Immature natural killer cell (primary cell): ENCODE results near the gene FGF12. TPM values are rescaled to one million over a fixed set of nuclear protein-coding genes. Genes with fewer than 3 reads are reported as not detected.

Experiments used
- DNase-seq, 3 donors: peaks; one replicate each; pipeline ENCODE4 v3.0.0; 2022; ENCODE audit warnings: mixed read lengths in 1 of 3
- H3K27ac Mint-ChIP-seq, 6 donors: one replicate each; pipeline ENCODE4 v1.8.0; 2020; ENCODE audit warnings: mixed read lengths in 6 of 6, mild to moderate bottlenecking in 5 of 6, inconsistent platforms in 4 of 6, moderate library complexity in 3 of 6
- H3K27me3 Mint-ChIP-seq, 3 donors: one replicate each; pipeline ENCODE4 v1.8.0; 2020 to 2021; ENCODE audit warnings: low read depth in 3 of 3, mild to moderate bottlenecking in 3 of 3, mixed read lengths in 3 of 3, moderate library complexity in 3 of 3, inconsistent platforms in 1 of 3
- H3K36me3 Mint-ChIP-seq, 3 donors: one replicate each; pipeline ENCODE4 v1.8.0; 2020; ENCODE audit warnings: mixed read lengths in 3 of 3, inconsistent platforms in 2 of 3, mild to moderate bottlenecking in 2 of 3
- H3K4me1 Mint-ChIP-seq, 2 donors: one replicate each; pipeline ENCODE4 v1.8.0; 2020; ENCODE audit warnings: inconsistent platforms in 2 of 2, mild to moderate bottlenecking in 2 of 2, mixed read lengths in 2 of 2, moderate library complexity in 1 of 2
- H3K4me3 Mint-ChIP-seq, 5 donors: one replicate each; pipeline ENCODE4 v1.8.0; 2020; ENCODE audit warnings: mild to moderate bottlenecking in 5 of 5, mixed read lengths in 5 of 5, inconsistent platforms in 3 of 5, moderate library complexity in 3 of 5
- H3K9me3 Mint-ChIP-seq, 6 donors: one replicate each; pipeline ENCODE4 v1.8.0; 2020; ENCODE audit warnings: mild to moderate bottlenecking in 6 of 6, mixed read lengths in 6 of 6, inconsistent platforms in 4 of 6, moderate library complexity in 3 of 6
- polyA plus RNA-seq, 3 donors: library from polyadenylated mRNA; unstranded; fragments of 300-500 nt; fragmentation: Illumina TruSeq; gene quantifications; one replicate each; pipeline ENCODE4 v1.2.3, GENCODE V29; 2021

The FGF12 gene
- polyA plus RNA-seq, 3 donors from 2014 or later: not detected

DNA sequence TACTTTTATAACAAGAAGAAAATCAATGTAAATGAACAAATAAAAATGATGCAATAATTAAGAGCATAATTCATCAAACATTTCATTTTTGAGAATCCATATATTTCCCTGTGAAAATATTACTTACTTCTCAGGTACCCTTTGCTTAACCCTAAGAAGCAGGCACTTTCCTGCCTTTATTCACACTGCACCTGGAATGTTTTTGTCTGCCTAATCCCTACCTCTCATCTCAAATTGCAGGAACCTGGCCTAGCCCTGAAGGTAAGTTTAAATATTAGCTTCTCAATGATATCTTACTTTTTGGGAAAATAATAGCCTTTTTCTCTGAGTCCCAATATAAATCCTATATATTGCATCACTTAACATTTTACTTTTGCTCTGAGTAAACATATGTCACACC, 559.1 kb downstream of the FGF12 start:
- Mint-ChIP-seq H3K36me3 (no peaks in the 10 kb centered on the region), H3K9me3 (peaks cover 0 to 19% (median 5%) of the 10 kb centered on the region in 6 donors), H3K27ac (no peak overlapping the region), H3K4me1 (no peaks in the 10 kb centered on the region), H3K4me3 (no peak overlapping the region), H3K27me3 (peaks cover 0 to 1% (median 0%) of the 10 kb centered on the region in 3 donors)
- DNase-seq: no peak

- Mint-ChIP-seq H3K27ac (no peak overlapping the region), H3K4me1 (no peaks in the 10 kb centered on the region), H3K9me3 (peaks cover 0 to 23% (median 3%) of the 10 kb centered on the region in 6 donors), H3K4me3 (no peak overlapping the region), H3K36me3 (no peaks in the 10 kb centered on the region), H3K27me3 (peaks cover 0 to 1% (median 0%) of the 10 kb centered on the region in 3 donors)
- no peak for DNase-seq
Observed at GRCh38 chr3:192165552-192165951, 561.8 kb downstream of the FGF12 start.

DNA sequence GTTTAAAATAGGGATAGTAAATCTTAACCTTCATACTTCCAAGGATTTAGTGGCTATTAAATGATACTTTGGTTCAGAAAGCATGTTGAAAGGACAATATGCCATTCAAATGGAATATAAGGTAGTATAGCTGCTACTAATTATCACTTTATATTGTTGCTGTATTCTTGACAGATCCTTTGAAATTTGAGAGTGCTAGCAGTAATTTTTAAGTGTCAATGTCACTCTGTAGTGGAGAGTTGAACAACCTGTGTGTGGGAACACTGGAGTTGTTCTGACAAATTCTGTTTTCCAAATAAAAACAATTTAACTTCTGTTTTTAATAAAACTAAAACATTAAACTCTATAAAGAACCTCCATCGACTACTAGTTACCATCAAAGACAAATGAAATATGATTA, 565.7 kb downstream of the FGF12 start:
- H3K36me3 Mint-ChIP-seq: no peaks in the 10 kb centered on the region

DNA sequence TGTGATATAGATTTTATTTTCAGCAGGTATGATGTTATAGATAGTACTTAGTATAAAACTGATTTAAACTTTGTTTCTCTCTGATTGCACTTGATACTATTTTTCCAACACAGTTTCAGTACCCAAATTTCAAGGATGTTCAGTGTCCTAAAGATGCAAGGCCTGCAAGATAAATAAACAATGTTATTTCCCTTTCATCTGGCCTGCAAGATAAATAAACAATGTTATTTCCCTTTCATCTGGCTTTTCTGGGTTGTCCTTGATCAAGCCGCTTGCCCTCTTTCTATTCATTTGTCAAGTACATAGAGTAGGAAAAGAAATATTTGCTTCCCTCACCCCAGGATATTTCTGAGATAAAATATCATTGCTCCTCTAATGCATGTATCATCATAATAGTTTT, 571.0 kb downstream of the FGF12 start:
- Mint-ChIP-seq H3K9me3 (peaks cover 1 to 31% (median 9%) of the 10 kb centered on the region in 6 donors), H3K36me3 (no peaks in the 10 kb centered on the region), H3K27ac (no peak overlapping the region), H3K27me3 (peaks cover 0 to 2% (median 0%) of the 10 kb centered on the region in 3 donors), H3K4me1 (no peaks in the 10 kb centered on the region), H3K4me3 (no peak overlapping the region)
- DNase-seq: no peak

More for the DNA sequence above, 565.7 kb downstream of the FGF12 start:
- no peaks in the 10 kb centered on the region for H3K4me1 Mint-ChIP-seq
- H3K27me3 Mint-ChIP-seq: peaks cover 0 to 2% (median 0%) of the 10 kb centered on the region in 3 donors
- H3K27ac Mint-ChIP-seq: no peak overlapping the region
- no peak for DNase-seq
- peaks cover 1 to 25% (median 6%) of the 10 kb centered on the region in 6 donors for H3K9me3 Mint-ChIP-seq
- no peak overlapping the region for H3K4me3 Mint-ChIP-seq

DNA sequence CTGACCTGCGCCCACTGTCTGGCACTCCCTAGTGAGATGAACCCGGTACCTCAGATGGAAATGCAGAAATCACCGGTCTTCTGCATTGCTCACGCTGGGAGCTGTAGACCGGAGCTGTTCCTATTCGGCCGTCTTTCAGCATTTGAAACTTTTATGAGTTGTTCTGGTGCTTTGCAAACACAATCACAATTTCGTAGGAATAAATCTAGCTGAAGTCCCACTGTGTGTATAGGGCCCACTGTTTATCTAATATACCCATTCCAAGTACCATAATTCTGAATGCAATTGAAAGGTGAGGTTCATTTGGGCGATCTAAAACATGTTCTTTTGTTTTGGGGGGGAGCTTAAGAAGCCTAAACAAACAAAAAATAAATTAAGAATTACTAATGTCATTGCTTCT, 572.1 kb downstream of the FGF12 start:
- Mint-ChIP-seq H3K36me3 (no peaks in the 10 kb centered on the region), H3K4me3 (no peak overlapping the region), H3K27ac (no peak overlapping the region), H3K27me3 (peaks cover 0 to 2% (median 0%) of the 10 kb centered on the region in 3 donors), H3K4me1 (no peaks in the 10 kb centered on the region), H3K9me3 (peaks cover under 1 to 29% (median 8%) of the 10 kb centered on the region in 6 donors)
- DNase-seq: no peak

DNA sequence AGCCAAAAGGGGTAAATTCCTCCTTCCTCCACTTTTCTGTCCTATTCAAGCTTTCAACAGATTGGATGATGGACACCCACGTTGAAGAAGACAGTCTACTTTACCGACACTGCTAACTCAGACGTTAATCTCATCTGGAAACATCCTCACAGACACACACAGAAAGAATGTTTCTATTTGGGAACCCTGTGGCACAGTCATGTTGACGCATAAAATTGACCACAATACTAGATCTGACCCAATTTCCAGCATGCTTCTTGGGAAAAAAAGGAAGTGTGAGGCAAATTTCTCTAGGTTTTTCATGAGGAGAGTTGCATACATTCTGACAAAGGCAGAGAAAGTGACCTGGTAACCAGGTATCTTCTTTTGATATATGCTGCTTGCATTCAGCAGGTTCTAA, 594.1 kb downstream of the FGF12 start:
- Mint-ChIP-seq H3K4me3 (no peak overlapping the region), H3K36me3 (peaks cover 0 to 3% (median 0%) of the 10 kb centered on the region in 3 donors), H3K27ac (no peak overlapping the region), H3K9me3 (peaks cover 0 to 56% (median 5%) of the 10 kb centered on the region in 6 donors), H3K27me3 (no peaks in the 10 kb centered on the region), H3K4me1 (no peaks in the 10 kb centered on the region)
- DNase-seq: no peak

- Mint-ChIP-seq H3K36me3 (peaks cover 0 to 3% (median 0%) of the 10 kb centered on the region in 3 donors), H3K4me1 (no peaks in the 10 kb centered on the region), H3K27me3 (no peaks in the 10 kb centered on the region), H3K27ac (no peak overlapping the region), H3K9me3 (peaks cover 0 to 46% (median 3%) of the 10 kb centered on the region in 6 donors), H3K4me3 (no peak overlapping the region)
- DNase-seq: no peak
Observed at GRCh38 chr3:192130534-192131132, 596.7 kb downstream of the FGF12 start.

- Mint-ChIP-seq H3K27me3 (no peaks in the 10 kb centered on the region), H3K9me3 (peaks cover 0 to 44% (median 7%) of the 10 kb centered on the region in 6 donors), H3K27ac (no peak overlapping the region), H3K4me3 (no peak overlapping the region), H3K36me3 (peaks cover 0 to 3% (median 0%) of the 10 kb centered on the region in 3 donors), H3K4me1 (no peaks in the 10 kb centered on the region)
- DNase-seq: no peak
Observed at GRCh38 chr3:192129586-192129985, 597.8 kb downstream of the FGF12 start.

- peaks cover 0 to 44% (median 7%) of the 10 kb centered on the region in 6 donors for H3K9me3 Mint-ChIP-seq
- H3K27ac Mint-ChIP-seq: no peak overlapping the region
- H3K27me3 Mint-ChIP-seq: no peaks in the 10 kb centered on the region
- DNase-seq: no peak
- peaks cover 0 to 3% (median 0%) of the 10 kb centered on the region in 3 donors for H3K36me3 Mint-ChIP-seq
- no peaks in the 10 kb centered on the region for H3K4me1 Mint-ChIP-seq
- no peak overlapping the region for H3K4me3 Mint-ChIP-seq
Observed at GRCh38 chr3:192128922-192129321, 598.4 kb downstream of the FGF12 start.

DNA sequence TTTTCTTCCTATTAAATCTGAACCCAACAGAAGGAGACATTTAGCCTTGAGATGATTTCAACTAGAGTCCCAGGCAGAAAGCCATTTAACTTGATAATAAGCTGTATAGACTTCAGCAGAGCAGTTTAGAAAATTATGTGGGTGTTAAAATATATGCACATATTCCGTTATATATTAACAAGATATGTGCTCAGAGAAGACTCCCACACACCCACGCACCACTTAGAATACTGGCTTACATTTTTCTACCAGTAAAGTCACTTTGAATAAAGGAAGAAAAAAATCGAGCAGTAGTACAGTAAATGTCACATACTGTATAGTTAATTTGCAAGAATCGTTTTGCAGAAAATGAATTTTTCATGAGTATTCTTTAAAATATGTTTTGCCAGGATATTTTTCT, 599.3 kb downstream of the FGF12 start:
- Mint-ChIP-seq H3K9me3 (peaks cover 0 to 37% (median 7%) of the 10 kb centered on the region in 6 donors), H3K4me3 (no peak overlapping the region), H3K27ac (no peak overlapping the region), H3K27me3 (no peaks in the 10 kb centered on the region), H3K4me1 (no peaks in the 10 kb centered on the region), H3K36me3 (peaks cover 0 to 3% (median 0%) of the 10 kb centered on the region in 3 donors)
- no peak for DNase-seq

DNA sequence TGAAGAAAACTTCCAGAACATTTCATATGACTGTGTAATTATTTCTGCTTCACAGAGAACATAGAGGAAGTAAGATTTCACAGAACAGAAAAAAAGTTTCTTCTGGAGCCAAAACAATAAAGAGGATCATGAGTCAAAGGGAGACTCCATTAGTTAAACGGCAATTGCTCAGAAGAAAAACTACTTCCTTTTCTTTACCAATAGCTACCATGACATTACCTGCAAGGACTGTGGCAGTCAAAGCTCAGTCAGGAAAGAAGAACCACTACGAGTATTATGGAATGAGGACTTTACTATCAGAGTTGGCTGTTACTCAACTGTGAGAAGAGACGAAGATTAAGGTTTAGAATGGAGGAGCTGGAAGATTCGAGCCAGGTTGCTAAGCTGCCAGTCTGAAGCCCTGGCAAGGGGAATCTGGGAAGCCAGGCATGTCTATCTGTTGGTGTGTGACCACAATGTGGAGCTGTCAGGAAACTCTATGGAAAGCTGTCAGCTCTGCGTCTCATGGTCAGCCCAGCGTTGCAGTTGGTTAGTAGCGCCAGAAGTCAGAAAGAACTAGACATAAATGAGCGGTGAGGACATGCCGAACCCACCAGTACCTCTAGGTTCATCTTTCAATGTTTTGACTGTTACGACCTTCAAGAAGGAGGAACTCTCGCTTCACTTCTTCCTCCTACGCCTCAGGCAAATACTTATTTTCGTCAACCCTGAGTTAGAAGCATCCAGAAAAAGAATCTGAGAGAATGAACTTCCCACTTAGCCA, 604.3 kb downstream of the FGF12 start:
- Mint-ChIP-seq H3K4me3 (peak overlapping the region in 1 of 5 donors; percentile 27), H3K27me3 (no peaks in the 10 kb centered on the region), H3K27ac (no peak overlapping the region), H3K4me1 (no peaks in the 10 kb centered on the region), H3K36me3 (no peaks in the 10 kb centered on the region), H3K9me3 (peaks cover 3 to 38% (median 20%) of the 10 kb centered on the region in 6 donors)
- DNase-seq: no peak

DNA sequence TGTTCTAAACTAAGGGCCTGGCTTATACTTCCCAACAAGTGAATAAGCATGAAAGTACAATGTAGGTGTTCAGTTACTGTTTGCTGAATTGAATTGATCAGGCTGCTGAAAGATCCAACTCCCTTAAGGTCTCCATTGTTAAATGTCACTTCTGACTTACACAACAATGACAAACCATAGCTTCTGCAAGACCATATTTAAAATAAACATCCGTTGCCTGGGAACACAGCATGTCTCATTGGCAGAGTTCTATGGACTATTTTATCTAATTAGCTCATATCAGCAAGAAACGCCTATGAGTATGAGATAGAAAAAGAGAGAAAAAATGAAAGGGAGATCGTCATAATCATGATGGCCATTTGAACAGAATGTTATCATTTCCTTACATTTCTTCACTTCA, 605.4 kb downstream of the FGF12 start:
- Mint-ChIP-seq H3K4me3 (no peak overlapping the region), H3K4me1 (no peaks in the 10 kb centered on the region), H3K9me3 (peaks cover 6 to 41% (median 23%) of the 10 kb centered on the region in 6 donors), H3K27ac (no peak overlapping the region), H3K36me3 (no peaks in the 10 kb centered on the region), H3K27me3 (no peaks in the 10 kb centered on the region)
- no peak for DNase-seq

- H3K4me1 Mint-ChIP-seq: no peaks in the 10 kb centered on the region
- no peak overlapping the region for H3K4me3 Mint-ChIP-seq
- H3K9me3 Mint-ChIP-seq: peaks cover 3 to 18% (median 9%) of the 10 kb centered on the region in 6 donors
- no peaks in the 10 kb centered on the region for H3K36me3 Mint-ChIP-seq
- no peak for DNase-seq
- H3K27me3 Mint-ChIP-seq: no peaks in the 10 kb centered on the region
- no peak overlapping the region for H3K27ac Mint-ChIP-seq
Observed at GRCh38 chr3:192108820-192109219, 618.5 kb downstream of the FGF12 start.

GRCh38 chr3:192106543-192106942, 620.8 kb downstream of the FGF12 start:
- no peaks in the 10 kb centered on the region for H3K36me3 Mint-ChIP-seq
- H3K27me3 Mint-ChIP-seq: peaks cover 0 to 2% (median 0%) of the 10 kb centered on the region in 3 donors
- H3K4me1 Mint-ChIP-seq: no peaks in the 10 kb centered on the region
- H3K27ac Mint-ChIP-seq: no peak overlapping the region
- H3K9me3 Mint-ChIP-seq: peaks cover 3 to 20% (median 10%) of the 10 kb centered on the region in 6 donors
- no peak overlapping the region for H3K4me3 Mint-ChIP-seq
- no peak for DNase-seq
